Lung (tissue), 12 donors: ENCODE data around the gene SEMA4B. TPM values are rescaled to one million over a fixed set of nuclear protein-coding genes. Genes with fewer than 3 reads are reported as not detected.
"Not testable (repeated sequence)": the region's sequence is repeated elsewhere in the genome, so short reads cannot be mapped to it uniquely, and the experiment has no call there.

Experiments
- ATAC-seq: fragments of 200-7000 bp; cut with Tn5 transposase; one replicate; pipeline ENCODE4 v1.9.1; 2020; ENCODE audit warnings: moderate number of reproducible peaks; ENCODE audit not compliant: insufficient read depth, low FRiP score
- DNase-seq, 3 donors: peaks; one replicate each; pipeline ENCODE4 v3.0.0-alpha.2; 2013 to 2017
- H3K27ac ChIP-seq, 2 donors: one replicate each; pipeline ENCODE4 v1.5.1; 2013; ENCODE audit warnings: mild to moderate bottlenecking in 2 of 2, moderate library complexity in 2 of 2, control low read depth in 1 of 2, inconsistent platforms in 1 of 2, low read depth in 1 of 2, low read length in 1 of 2
- H3K27me3 ChIP-seq, 3 donors: one replicate each; pipeline ENCODE4 v1.5.1; 2013; ENCODE audit warnings: low read length in 2 of 3; ENCODE audit not compliant: control insufficient read depth in 3 of 3, insufficient read depth in 3 of 3
- H3K36me3 ChIP-seq, 4 donors: one replicate each; pipeline ENCODE4 v1.5.1; 2013; ENCODE audit warnings: low read length in 4 of 4, mild to moderate bottlenecking in 1 of 4, moderate library complexity in 1 of 4; ENCODE audit not compliant: control insufficient read depth in 4 of 4, insufficient read depth in 4 of 4
- H3K4me1 ChIP-seq, 5 donors: one replicate each; pipeline ENCODE4 v1.5.1; 2013; ENCODE audit warnings: low read length in 5 of 5, mild to moderate bottlenecking in 2 of 5, moderate library complexity in 1 of 5; ENCODE audit not compliant: control insufficient read depth in 5 of 5, insufficient read depth in 5 of 5
- H3K4me3 ChIP-seq: one replicate; pipeline ENCODE4 v1.5.1; 2013; ENCODE audit warnings: mild to moderate bottlenecking, control low read depth, moderate library complexity
- H3K9ac ChIP-seq, 2 donors: one replicate each; pipeline ENCODE4 v1.5.1; 2013; ENCODE audit warnings: low read length in 2 of 2, control low read depth in 1 of 2; ENCODE audit not compliant: insufficient read depth in 1 of 2
- H3K9me3 ChIP-seq, 4 donors: one replicate each; pipeline ENCODE4 v1.5.1; 2013; ENCODE audit warnings: low read length in 3 of 4, mild to moderate bottlenecking in 1 of 4, moderate library complexity in 1 of 4; ENCODE audit not compliant: control insufficient read depth in 4 of 4, insufficient read depth in 3 of 4
- CTCF ChIP-seq: IDR thresholded peaks from 2 replicates; pipeline ENCODE4 v1.5.1; 2012; ENCODE audit warnings: mild to moderate bottlenecking; ENCODE audit errors: control extremely low read depth, extremely low read depth
- WGBS, 2 donors: extraction: QIAGEN DNeasy Blood & Tissue Kit; methylation state at CpG; one replicate each; pipeline ENCODE4 v1.1.7; 2013; 5-methylcytosine and 5-hydroxymethylcytosine counted together
- polyA plus RNA-seq, 2 donors: library from polyadenylated mRNA; stranded (reverse); fragments of 200-250 nt; gene quantifications; one replicate each; pipeline ENCODE4 v1.2.1, GENCODE V29; 2013
- total RNA-seq, 2 donors: library from RNA; depleted of rRNA in 1 of 2; stranded (reverse); fragments of >200 nt in 1 of 2; gene quantifications; one replicate each; pipeline ENCODE4 v1.2.1, GENCODE V29; 2014 to 2021
- donor health status: control.
- donor health status: control.
- donor health status: Bipolar disorder and iron deficiency.
- donor health status: healthy.
- donor health status: DM: yes; HTN: yes; CAD: no.

The SEMA4B gene
- total and polyA plus RNA-seq, 4 donors = 24.0 to 87.5 (median 69.8) TPM

- no peaks in the 10 kb centered on the region for H3K36me3 ChIP-seq
- peaks cover 0 to 8% (median 0%) of the 10 kb centered on the region in 5 donors for H3K4me1 ChIP-seq
- no peaks in the 10 kb centered on the region for H3K9me3 ChIP-seq
- ATAC-seq (peak; percentile 75), DNase-seq (peak; percentile 22 to 55 (median 35))
- WGBS, 2 donors = 27 to 46% methylated on average over 27 of the region's 27 CpGs
- no peak for TF ChIP-seq CTCF
- H3K9ac ChIP-seq = no peak overlapping the region
- H3K27ac ChIP-seq = peak overlapping the region; percentile 82 to 87
- H3K4me3 ChIP-seq = no peak overlapping the region
- H3K27me3 ChIP-seq = no peaks in the 10 kb centered on the region
These were observed 16.9 kb upstream of the SEMA4B start for GRCh38 chr15:90184119-90184785.

GRCh38 chr15:90184786-90185704 lies 16.1 kb upstream of the SEMA4B start:
- Histone ChIP-seq H3K4me1 (peaks cover 0 to 8% (median 0%) of the 10 kb centered on the region in 5 donors), H3K27ac (peak overlapping the region; percentile 86 to 87), H3K27me3 (no peaks in the 10 kb centered on the region), H3K4me3 (peak overlapping the region; percentile 57), H3K36me3 (no peaks in the 10 kb centered on the region), H3K9ac (peak overlapping the region in 1 of 2 donors; percentile 19), H3K9me3 (no peaks in the 10 kb centered on the region)
- ATAC-seq (peak; percentile 75), DNase-seq (peak; percentile 61 to 78 (median 63))
- no peak for TF ChIP-seq CTCF
- WGBS, 2 donors = 5 to 6% methylated on average over 45 to 67 of the region's 67 CpGs

GRCh38 chr15:90187257-90187868 lies 13.8 kb upstream of the SEMA4B start:
- peak overlapping the region in 1 of 2 donors; percentile 35 for H3K27ac ChIP-seq

GRCh38 chr15:90188065-90188464 lies 13.1 kb upstream of the SEMA4B start:
- H3K27me3 ChIP-seq, H3K9ac ChIP-seq, H3K4me3 ChIP-seq, DNase-seq, H3K9me3 ChIP-seq, ATAC-seq, H3K36me3 ChIP-seq, H3K27ac ChIP-seq: not testable (repeated sequence)
- H3K4me1 ChIP-seq = peaks cover 0 to 28% (median 19%) of the 10 kb centered on the region in 5 donors
- 96 to 97% methylated on average over 7 of the region's 7 CpGs for WGBS, 2 donors

More at GRCh38 chr15:90187257-90187868, 13.8 kb upstream of the SEMA4B start:
- no peaks in the 10 kb centered on the region for H3K9me3 ChIP-seq
- peaks cover 0 to 22% (median 15%) of the 10 kb centered on the region in 5 donors for H3K4me1 ChIP-seq
- DNase-seq (no peak), ATAC-seq (no peak)
- 78 to 85% methylated on average over 8 of the region's 8 CpGs for WGBS, 2 donors
- H3K9ac ChIP-seq = no peak overlapping the region
- no peaks in the 10 kb centered on the region for H3K27me3 ChIP-seq
- no peaks in the 10 kb centered on the region for H3K36me3 ChIP-seq
- H3K4me3 ChIP-seq = no peak overlapping the region
- TF ChIP-seq CTCF = no peak
